HG02588 (cell line): ENCODE measurements around the gene EVX2.

Experiments used
- ATAC-seq: cut with Tn5 transposase; IDR thresholded peaks from one replicate; pipeline ENCODE4 v1.9.1; 2021; ENCODE audit warnings: mild to moderate bottlenecking, moderate library complexity; ENCODE audit not compliant: unreplicated experiment

Gene EVX2

GRCh38 chr2:176096986-176097819 lies 13.4 kb upstream of the EVX2 start:
- ATAC-seq = peak; percentile 89

- ATAC-seq = no peak
Observed at GRCh38 chr2:176096243-176096985, 12.7 kb upstream of the EVX2 start.

GRCh38 chr2:176095421-176095820 lies 11.7 kb upstream of the EVX2 start:
- ATAC-seq = no peak

GRCh38 chr2:176094349-176094748 lies 10.6 kb upstream of the EVX2 start:
- no peak for ATAC-seq

- no peak for ATAC-seq
Observed at GRCh38 chr2:176093898-176094249, 10.1 kb upstream of the EVX2 start.

GRCh38 chr2:176093145-176093897 lies 9.6 kb upstream of the EVX2 start:
- no peak for ATAC-seq

GRCh38 chr2:176092270-176093144 lies 8.7 kb upstream of the EVX2 start, which contains the start of gene HOXD13:
TSS of gene HOXD13 (plus strand) at chr2:176092721. CDS start at chr2:176092891, 170 bp downstream.
- ATAC-seq = no peak

- no peak for ATAC-seq
Observed at GRCh38 chr2:176091329-176092258, 7.8 kb upstream of the EVX2 start.

- no peak for ATAC-seq
Observed at GRCh38 chr2:176090862-176091261, 7.1 kb upstream of the EVX2 start.

GRCh38 chr2:176089843-176090395 lies 6.2 kb upstream of the EVX2 start:
- no peak for ATAC-seq

- ATAC-seq = no peak
Observed at GRCh38 chr2:176088937-176089842, 5.4 kb upstream of the EVX2 start.

GRCh38 chr2:176088048-176088936 lies 4.5 kb upstream of the EVX2 start:
- no peak for ATAC-seq

- no peak for ATAC-seq
Observed at GRCh38 chr2:176087330-176088047, 3.7 kb upstream of the EVX2 start.

- ATAC-seq = no peak
Observed at GRCh38 chr2:176085861-176086771, 2.4 kb upstream of the EVX2 start.

GRCh38 chr2:176085120-176085788 lies 1.5 kb upstream of the EVX2 start:
- no peak for ATAC-seq
